ENCODE data around the gene SEC11A. TPM values are rescaled to one million over a fixed set of nuclear protein-coding genes. Genes with fewer than 3 reads are reported as not detected.
A peak's percentile ranks its signal among the peaks of the same experiment; 100 is the strongest.

The SEC11A gene
- total RNA-seq, 1 donor from 2014 or later = 589 TPM

- Mint-ChIP-seq H3K4me1 (peaks cover 17% of the 10 kb centered on the region), H3K27ac (no peak overlapping the region), H3K4me3 (peak overlapping the region; percentile 92), H3K9me3 (no peaks in the 10 kb centered on the region), H3K36me3 (peaks cover 3% of the 10 kb centered on the region), H3K27me3 (ENCODE audit: insufficient read depth, low read depth) (no peaks in the 10 kb centered on the region)
- peaks cover 12% of the 10 kb centered on the region for H3K4me1 ChIP-seq
- no peak overlapping the region for H2AFZ ChIP-seq (replicated peaks)
- peak overlapping the region; percentile 78 for H3K4me3 ChIP-seq
- H3K9me3 ChIP-seq (ENCODE audit: low read depth) = no peaks in the 10 kb centered on the region
- H3K4me2 ChIP-seq = peak overlapping the region; percentile 92
- H3K9ac ChIP-seq = peak overlapping the region; percentile 85
- H3K27me3 ChIP-seq = no peaks in the 10 kb centered on the region
- no peak for DNase-seq (ENCODE audit: low spot score)
- no peaks in the 10 kb centered on the region for H3K36me3 ChIP-seq
- TF ChIP-seq EZH2phosphoT487 (IDR thresholded peaks at IDR 0.05) (no peak), CTCF (IDR thresholded peaks at IDR 0.05) (no peak), EZH2 (IDR thresholded peaks at IDR 0.05) (no peak)
- no peak overlapping the region for H3K27ac ChIP-seq
- H4K20me1 ChIP-seq (ENCODE audit: low read depth) = peaks cover 23% of the 10 kb centered on the region
- peaks cover 66% of the 10 kb centered on the region for H3K79me2 ChIP-seq (ENCODE audit: low read depth)
- peaks cover 18% of the 10 kb centered on the region for H3F3A ChIP-seq (ENCODE audit: low read depth)
Measured at GRCh38 chr15:84714372-84714771, 1.6 kb downstream of the SEC11A start.

GRCh38 chr15:84703808-84704207 is 12.1 kb downstream of the SEC11A start:
- H3K36me3 ChIP-seq = no peaks in the 10 kb centered on the region
- Mint-ChIP-seq H3K9me3 (no peaks in the 10 kb centered on the region), H3K36me3 (peaks cover 16% of the 10 kb centered on the region), H3K4me1 (peaks cover 4% of the 10 kb centered on the region), H3K27me3 (ENCODE audit: insufficient read depth, low read depth) (peaks cover 2% of the 10 kb centered on the region), H3K27ac (no peak overlapping the region), H3K4me3 (no peak overlapping the region)
- no peaks in the 10 kb centered on the region for H3K27me3 ChIP-seq
- H4K20me1 ChIP-seq (ENCODE audit: low read depth) = peaks cover 84% of the 10 kb centered on the region
- H3F3A ChIP-seq (ENCODE audit: low read depth) = peaks cover 17% of the 10 kb centered on the region
- no peak overlapping the region for H2AFZ ChIP-seq (replicated peaks)
- H3K79me2 ChIP-seq (ENCODE audit: low read depth) = peaks cover 100% of the 10 kb centered on the region
- H3K4me1 ChIP-seq = no peaks in the 10 kb centered on the region
- H3K4me2 ChIP-seq = no peak overlapping the region
- no peak overlapping the region for H3K9ac ChIP-seq
- no peak for TF ChIP-seq EZH2 (IDR thresholded peaks at IDR 0.05)
- no peak for TF ChIP-seq CTCF (IDR thresholded peaks at IDR 0.05)
- no peak for TF ChIP-seq EZH2phosphoT487 (IDR thresholded peaks at IDR 0.05)
- no peak overlapping the region for H3K4me3 ChIP-seq
- no peak for DNase-seq (ENCODE audit: low spot score)
- no peak overlapping the region for H3K27ac ChIP-seq
- no peaks in the 10 kb centered on the region for H3K9me3 ChIP-seq (ENCODE audit: low read depth)

GRCh38 chr15:84702961-84703482 is 12.9 kb downstream of the SEC11A start:
- no peak for TF ChIP-seq CTCF (IDR thresholded peaks at IDR 0.05)
- no peak for TF ChIP-seq EZH2phosphoT487 (IDR thresholded peaks at IDR 0.05)
- TF ChIP-seq EZH2 (IDR thresholded peaks at IDR 0.05) = no peak
- Mint-ChIP-seq H3K27me3 (ENCODE audit: insufficient read depth, low read depth) (peaks cover 2% of the 10 kb centered on the region), H3K9me3 (no peaks in the 10 kb centered on the region), H3K4me3 (no peak overlapping the region), H3K36me3 (peaks cover 13% of the 10 kb centered on the region), H3K27ac (no peak overlapping the region), H3K4me1 (peaks cover 4% of the 10 kb centered on the region)
- Histone ChIP-seq H3K27ac (no peak overlapping the region), H3K4me3 (no peak overlapping the region), H3K9me3 (ENCODE audit: low read depth) (no peaks in the 10 kb centered on the region), H3K36me3 (no peaks in the 10 kb centered on the region), H3K79me2 (ENCODE audit: low read depth) (peaks cover 100% of the 10 kb centered on the region), H3K4me1 (no peaks in the 10 kb centered on the region), H3F3A (ENCODE audit: low read depth) (peaks cover 17% of the 10 kb centered on the region), H3K27me3 (no peaks in the 10 kb centered on the region), H3K9ac (no peak overlapping the region), H3K4me2 (no peak overlapping the region), H2AFZ (replicated peaks) (no peak overlapping the region), H4K20me1 (ENCODE audit: low read depth) (peaks cover 85% of the 10 kb centered on the region)
- no peak for DNase-seq (ENCODE audit: low spot score)

Measured in neural progenitor cell (in vitro differentiated cells).